Gastroesophageal sphincter (tissue), 3 donors: ENCODE data around the gene TRAF3.

Experiments used
- EP300 ChIP-seq: sonication (generic); formaldehyde crosslinking; IDR thresholded peaks from one replicate; pipeline ENCODE4 v1.6.1; 2017; ENCODE audit warnings: antibody characterized with exemption, mild to moderate bottlenecking
- POLR2AphosphoS5 ChIP-seq: sonication (generic); formaldehyde crosslinking; IDR thresholded peaks from one replicate; pipeline ENCODE4 v1.6.1; 2017; ENCODE audit warnings: antibody characterized with exemption
- TF ChIP-seq, protein P1 (sequence below), 4 experiments: fragments of 200-600 bp in 2 of 4; fragments of 450-650 bp in 2 of 4; sonication (generic) in 1 of 4; IDR thresholded peaks; one replicate each; pipeline ENCODE4 v1.5.1; 2017 to 2019; ENCODE audit warnings: antibody characterized with exemption in 4 of 4, mild to moderate bottlenecking in 2 of 4, moderate library complexity in 2 of 4

DNA sequence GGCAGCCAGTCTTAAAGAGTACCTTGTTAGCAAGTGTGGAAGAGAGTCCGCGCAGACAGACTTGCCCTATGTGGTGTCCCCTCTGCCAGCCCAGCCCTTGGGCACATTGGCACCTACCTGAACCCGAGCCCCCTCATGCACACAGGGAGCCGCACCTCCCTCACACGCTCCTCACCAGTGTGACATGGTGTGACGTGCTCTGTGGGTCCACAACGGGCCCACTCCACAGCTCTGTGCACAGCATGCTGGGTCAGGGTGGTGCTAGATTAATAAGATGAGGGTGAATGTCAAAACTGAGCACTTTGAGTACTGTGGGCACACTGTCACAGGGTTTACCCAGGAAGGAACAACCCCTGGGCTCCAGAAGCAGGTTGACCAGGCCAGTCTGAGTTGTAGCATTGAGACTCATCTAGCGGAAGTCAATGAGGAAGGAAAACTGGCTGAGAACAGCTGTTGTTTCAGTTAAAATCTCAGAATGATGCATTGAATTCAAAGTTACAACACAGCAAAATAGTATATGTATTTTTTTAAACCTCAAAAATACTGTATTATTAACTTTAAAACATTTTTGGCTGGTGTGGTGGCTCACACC lies 91.8 kb downstream of the TRAF3 start:
- TF ChIP-seq, protein P1, sequence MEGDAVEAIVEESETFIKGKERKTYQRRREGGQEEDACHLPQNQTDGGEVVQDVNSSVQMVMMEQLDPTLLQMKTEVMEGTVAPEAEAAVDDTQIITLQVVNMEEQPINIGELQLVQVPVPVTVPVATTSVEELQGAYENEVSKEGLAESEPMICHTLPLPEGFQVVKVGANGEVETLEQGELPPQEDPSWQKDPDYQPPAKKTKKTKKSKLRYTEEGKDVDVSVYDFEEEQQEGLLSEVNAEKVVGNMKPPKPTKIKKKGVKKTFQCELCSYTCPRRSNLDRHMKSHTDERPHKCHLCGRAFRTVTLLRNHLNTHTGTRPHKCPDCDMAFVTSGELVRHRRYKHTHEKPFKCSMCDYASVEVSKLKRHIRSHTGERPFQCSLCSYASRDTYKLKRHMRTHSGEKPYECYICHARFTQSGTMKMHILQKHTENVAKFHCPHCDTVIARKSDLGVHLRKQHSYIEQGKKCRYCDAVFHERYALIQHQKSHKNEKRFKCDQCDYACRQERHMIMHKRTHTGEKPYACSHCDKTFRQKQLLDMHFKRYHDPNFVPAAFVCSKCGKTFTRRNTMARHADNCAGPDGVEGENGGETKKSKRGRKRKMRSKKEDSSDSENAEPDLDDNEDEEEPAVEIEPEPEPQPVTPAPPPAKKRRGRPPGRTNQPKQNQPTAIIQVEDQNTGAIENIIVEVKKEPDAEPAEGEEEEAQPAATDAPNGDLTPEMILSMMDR (IDR thresholded peaks at IDR 0.05): no peak
- no peak for TF ChIP-seq EP300
- TF ChIP-seq POLR2AphosphoS5: no peak
